MM.1S (cell line): ENCODE data around the gene BMP7.

ENCODE experiments used
- CTCF ChIP-seq: fragments of 300-600 bp; sonication (generic); IDR thresholded peaks from 2 replicates; pipeline ENCODE4 v1.5.1; 2016; ENCODE audit warnings: antibody characterized with exemption, low read length, mixed read lengths
- EZH2phosphoT487 ChIP-seq: fragments of 300-600 bp; sonication (generic); IDR thresholded peaks from 2 replicates; pipeline ENCODE4 v1.6.1; 2018; ENCODE audit warnings: antibody characterized with exemption, low read length

DNA sequence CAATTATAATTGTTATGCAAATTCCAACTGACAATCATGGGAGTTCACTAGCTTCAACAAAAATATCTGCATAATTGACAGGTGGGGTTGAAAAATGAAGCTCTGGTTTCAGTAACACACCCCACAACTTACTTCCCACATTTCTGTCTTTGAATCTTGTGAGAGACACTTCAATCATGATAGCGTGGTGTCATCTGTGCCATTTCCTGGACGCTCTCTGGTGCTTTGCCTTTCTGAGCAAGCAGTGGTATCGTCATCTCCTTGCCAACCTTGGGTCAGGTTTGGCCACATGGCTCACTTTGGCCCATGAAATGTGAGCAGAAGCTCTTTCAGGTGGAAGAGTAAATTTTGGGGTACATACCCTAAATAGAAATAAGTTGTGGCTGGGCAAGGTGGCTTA, 10.2 kb downstream of the BMP7 start:
- TF ChIP-seq CTCF (no peak), EZH2phosphoT487 (no peak)
